ENCODE measurements around the gene SRSF1.

DNA sequence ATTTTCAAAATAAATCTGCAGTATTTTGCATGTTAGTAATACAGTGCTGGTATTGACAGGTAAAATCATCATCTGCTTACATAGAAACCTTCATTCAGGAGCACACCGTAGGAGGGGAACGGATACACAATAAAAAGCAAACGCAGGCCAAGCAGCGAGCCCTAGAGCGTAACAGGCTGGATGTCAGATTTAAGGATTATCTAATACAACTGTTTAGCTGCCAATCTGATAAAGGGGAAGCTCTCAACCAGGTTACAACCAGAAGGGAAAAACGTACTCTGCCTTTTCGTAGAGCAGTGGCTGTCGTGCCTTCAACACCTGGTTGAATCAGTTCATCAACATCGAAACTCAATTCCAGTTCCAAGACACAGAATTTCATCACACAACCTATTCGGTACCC is 35.5 kb downstream of the SRSF1 start:
- TF ChIP-seq, protein P1, sequence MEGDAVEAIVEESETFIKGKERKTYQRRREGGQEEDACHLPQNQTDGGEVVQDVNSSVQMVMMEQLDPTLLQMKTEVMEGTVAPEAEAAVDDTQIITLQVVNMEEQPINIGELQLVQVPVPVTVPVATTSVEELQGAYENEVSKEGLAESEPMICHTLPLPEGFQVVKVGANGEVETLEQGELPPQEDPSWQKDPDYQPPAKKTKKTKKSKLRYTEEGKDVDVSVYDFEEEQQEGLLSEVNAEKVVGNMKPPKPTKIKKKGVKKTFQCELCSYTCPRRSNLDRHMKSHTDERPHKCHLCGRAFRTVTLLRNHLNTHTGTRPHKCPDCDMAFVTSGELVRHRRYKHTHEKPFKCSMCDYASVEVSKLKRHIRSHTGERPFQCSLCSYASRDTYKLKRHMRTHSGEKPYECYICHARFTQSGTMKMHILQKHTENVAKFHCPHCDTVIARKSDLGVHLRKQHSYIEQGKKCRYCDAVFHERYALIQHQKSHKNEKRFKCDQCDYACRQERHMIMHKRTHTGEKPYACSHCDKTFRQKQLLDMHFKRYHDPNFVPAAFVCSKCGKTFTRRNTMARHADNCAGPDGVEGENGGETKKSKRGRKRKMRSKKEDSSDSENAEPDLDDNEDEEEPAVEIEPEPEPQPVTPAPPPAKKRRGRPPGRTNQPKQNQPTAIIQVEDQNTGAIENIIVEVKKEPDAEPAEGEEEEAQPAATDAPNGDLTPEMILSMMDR (IDR thresholded peaks at IDR 0.05), result no peak
- TF ChIP-seq POLR2A (IDR thresholded peaks at IDR 0.05) (no peak), POLR2AphosphoS5 (IDR thresholded peaks at IDR 0.05) (peak; percentile 33)

Measured in prostate gland (tissue), 2 donors.